ENCODE data around the gene FA2H. TPM values are rescaled to one million over a fixed set of nuclear protein-coding genes. Genes with fewer than 3 reads are reported as not detected.

The FA2H gene
- total RNA-seq, 4 donors from 2014 or later: not detected

DNA sequence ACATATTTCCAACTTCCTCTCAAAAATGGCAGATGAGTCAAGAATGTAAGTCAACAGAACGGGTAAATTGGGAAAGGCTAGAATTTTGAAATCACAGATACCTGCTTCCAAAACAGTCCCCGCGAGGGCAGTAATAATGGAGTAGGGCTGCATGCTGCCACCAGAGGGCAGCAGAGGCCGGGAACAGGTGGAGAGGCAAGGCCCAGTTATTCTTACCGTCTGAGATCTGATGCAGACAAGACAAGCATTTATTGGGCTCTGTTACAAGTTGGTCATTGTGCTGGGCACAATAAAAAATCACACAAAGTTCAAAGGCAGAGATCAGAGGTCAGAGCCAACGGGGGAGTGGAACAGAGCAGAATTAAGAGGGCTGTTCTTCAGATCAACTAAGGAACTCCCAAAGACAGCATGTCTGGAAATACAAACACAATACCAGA lies 65.2 kb downstream of the FA2H start:
- Histone ChIP-seq H3K27ac (no peak overlapping the region), H3K9me3 (no peaks in the 10 kb centered on the region), H3K4me1 (no peaks in the 10 kb centered on the region), H3K27me3 (no peaks in the 10 kb centered on the region), H3K36me3 (no peaks in the 10 kb centered on the region), H3K4me3 (no peak overlapping the region)
- peak; percentile 67 to 74 for DNase-seq
- intact Hi-C loops (cut with DNase I; ENCODE audit: low total_unique reads): no loop called here
- TF ChIP-seq CTCF (IDR thresholded peaks at IDR 0.05): peak; percentile 84 to 92 (median 91)
- no peak for TF ChIP-seq POLR2A (IDR thresholded peaks at IDR 0.05)

GRCh38 chr16:74700438-74701225 lies 74.0 kb downstream of the FA2H start, which contains the start of gene MLKL:
TSS of gene MLKL (minus strand) at chr16:74700862. CDS start at chr16:74695757, 5,105 bp downstream.
- H3K27me3 ChIP-seq: no peaks in the 10 kb centered on the region
- no peaks in the 10 kb centered on the region for H3K9me3 ChIP-seq
- no peaks in the 10 kb centered on the region for H3K36me3 ChIP-seq
- H3K27ac ChIP-seq: peak within 1 kb of the TSS; percentile 74 to 83
- intact Hi-C loops (cut with DNase I; ENCODE audit: low total_unique reads): no loop called here
- no peaks in the 10 kb centered on the region for H3K4me1 ChIP-seq
- TF ChIP-seq CTCF (IDR thresholded peaks at IDR 0.05): no peak
- peak; percentile 31 to 35 for TF ChIP-seq POLR2A (IDR thresholded peaks at IDR 0.05)
- peak; percentile 23 to 40 for DNase-seq
- H3K4me3 ChIP-seq: peak within 1 kb of the TSS; percentile 62 to 71

DNA sequence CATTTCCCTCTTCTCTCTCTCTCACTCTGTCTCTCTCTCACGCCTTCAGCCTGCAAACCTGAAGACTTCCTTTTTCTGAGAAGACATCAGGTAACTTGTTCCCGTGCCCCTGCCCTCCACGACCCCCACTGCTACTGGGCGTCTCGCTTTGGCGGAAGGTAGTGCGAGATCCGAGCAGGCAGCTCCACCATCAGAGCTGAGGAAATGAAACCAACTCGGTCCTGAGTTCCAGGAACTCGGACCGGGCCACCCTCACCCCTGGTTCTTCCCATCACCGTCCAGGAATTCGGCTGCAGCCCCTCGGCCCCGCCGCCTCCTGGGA lies 74.5 kb downstream of the FA2H start:
- Histone ChIP-seq H3K36me3 (no peaks in the 10 kb centered on the region), H3K9me3 (no peaks in the 10 kb centered on the region), H3K4me3 (peak overlapping the region; percentile 62 to 71), H3K4me1 (no peaks in the 10 kb centered on the region), H3K27ac (peak overlapping the region; percentile 74 to 83), H3K27me3 (no peaks in the 10 kb centered on the region)
- DNase-seq: no peak
- no peak for TF ChIP-seq CTCF (IDR thresholded peaks at IDR 0.05)
- intact Hi-C loops (cut with DNase I; ENCODE audit: low total_unique reads): no loop called here

DNA sequence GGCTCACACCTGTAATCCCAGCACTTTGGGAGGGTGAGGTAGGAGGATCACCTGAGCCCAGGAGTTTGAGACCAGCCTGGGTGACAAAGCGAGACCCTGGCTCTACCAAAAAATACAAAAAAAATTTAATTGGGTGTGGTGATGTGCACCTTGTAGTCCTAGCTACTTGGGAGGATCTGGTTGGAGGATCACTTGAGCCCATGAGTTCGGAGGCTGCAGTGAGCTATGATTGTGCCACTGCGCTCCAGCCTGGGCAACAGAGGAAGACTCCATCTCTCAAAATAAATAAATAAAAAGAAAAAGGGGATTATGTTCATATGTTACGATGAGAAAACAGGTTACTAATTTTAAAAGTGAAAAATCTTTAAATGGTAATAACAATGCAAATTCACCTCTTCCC lies 75.0 kb downstream of the FA2H start:
- Histone ChIP-seq H3K4me3 (peak overlapping the region; percentile 62 to 71), H3K27me3 (no peaks in the 10 kb centered on the region), H3K27ac (peak overlapping the region; percentile 74 to 83), H3K9me3 (no peaks in the 10 kb centered on the region), H3K4me1 (no peaks in the 10 kb centered on the region), H3K36me3 (no peaks in the 10 kb centered on the region)
- intact Hi-C loops (cut with DNase I; ENCODE audit: low total_unique reads): no loop called here
- TF ChIP-seq POLR2A (IDR thresholded peaks at IDR 0.05): no peak
- TF ChIP-seq CTCF (IDR thresholded peaks at IDR 0.05): no peak
- no peak for DNase-seq

DNA sequence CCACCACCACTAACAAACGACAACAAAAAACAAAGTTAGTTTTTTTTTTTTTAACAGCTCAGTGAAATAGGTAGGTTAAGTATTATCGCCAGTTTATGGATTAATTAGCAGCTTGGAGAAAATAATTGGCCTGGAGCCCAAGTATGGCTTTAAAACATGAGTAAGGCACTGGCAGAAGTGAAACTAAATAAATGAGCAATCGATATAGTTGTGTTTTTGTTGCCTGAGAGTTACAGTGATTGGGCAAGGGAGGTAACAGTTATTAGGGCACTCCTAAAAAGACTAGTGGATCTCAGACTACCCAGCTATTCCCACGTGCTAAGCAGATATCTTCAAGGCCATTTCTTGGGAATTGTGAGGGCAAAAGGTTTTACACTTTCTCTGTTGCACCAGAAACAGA lies 76.4 kb downstream of the FA2H start:
- Histone ChIP-seq H3K4me1 (no peaks in the 10 kb centered on the region), H3K27ac (no peak overlapping the region), H3K4me3 (no peak overlapping the region), H3K36me3 (no peaks in the 10 kb centered on the region), H3K27me3 (no peaks in the 10 kb centered on the region), H3K9me3 (no peaks in the 10 kb centered on the region)
- intact Hi-C loops (cut with DNase I; ENCODE audit: low total_unique reads): no loop called here
- TF ChIP-seq POLR2A (IDR thresholded peaks at IDR 0.05) (no peak), CTCF (IDR thresholded peaks at IDR 0.05) (no peak)
- DNase-seq: no peak
